K562 (cell line): ENCODE results near the gene PARD3B. TPM values are rescaled to one million over a fixed set of nuclear protein-coding genes. Genes with fewer than 3 reads are reported as not detected.

ENCODE experiments used
- ATAC-seq: fragments of 200-7000 bp; cut with Tn5 transposase; 3 replicates; pipeline ENCODE4 v1.9.1; 2020; ENCODE audit warnings: moderate library complexity
- BruUV-seq: library from RNA; stranded (reverse); fragments of 400-500 nt; replicated peaks from 2 replicates; lab custom pipeline; 2021; lab: Mats Ljungman, UMichigan
- CTCF ChIA-PET: fragments of 300-600 bp; formaldehyde crosslinking; extraction: SDS; loops from one replicate; lab custom pipeline; 2021; ENCODE audit warnings: low intra/inter-chr PET ratio; lab: Yijun Ruan, JAX
- POLR2A ChIA-PET: fragments of 300-600, 350-650 bp; sonication (Branson Sonifier 250); formaldehyde crosslinking; extraction: SDS; loops from one replicate; lab custom pipeline; 2021; ENCODE audit warnings: antibody characterized with exemption, inconsistent platforms; lab: Yijun Ruan, JAX
- DNase-seq, 4 experiments: peaks; one replicate each; pipeline versions ENCODE4 v3.0.0 to v3.0.0-alpha.2; 2011 to 2018; ENCODE audit warnings: low spot score in 3 of 4, mixed read lengths in 3 of 4; ENCODE audit errors: extremely low read depth in 1 of 4
- FAIRE-seq: peaks from 2 replicates; lab custom pipeline; 2011; peaks lifted over from hg19 to GRCh38; lab: Jason Lieb, UNC
- H2AFZ ChIP-seq: 2 replicates; pipeline ENCODE4 v1.6.0; 2011; ENCODE audit warnings: low read depth, low read length, control low read depth, inconsistent platforms
- H3K27ac ChIP-seq: fragments of 200-600 bp; 3 replicates; pipeline ENCODE4 v1.8.0; 2011; ENCODE audit warnings: low read depth, mild to moderate bottlenecking, control low read depth, inconsistent platforms, low read length, moderate library complexity, mixed read lengths; ENCODE audit errors: extremely low read depth
- H3K27me3 ChIP-seq, 2 experiments: fragments of 300-600 bp in 1 of 2; 2 replicates in 1 of 2; 3 replicates in 1 of 2; pipeline versions ENCODE4 v1.6.0 to v1.8.0; 2011; ENCODE audit warnings: inconsistent platforms in 2 of 2, low read length in 2 of 2, mild to moderate bottlenecking in 1 of 2, mixed read lengths in 1 of 2, moderate library complexity in 1 of 2; ENCODE audit not compliant: control insufficient read depth in 2 of 2, insufficient read depth in 2 of 2
- H3K36me3 ChIP-seq: fragments of 300-600 bp; 3 replicates; pipeline ENCODE4 v1.8.0; 2011; ENCODE audit warnings: mild to moderate bottlenecking, low read length, inconsistent platforms; ENCODE audit not compliant: control insufficient read depth, insufficient read depth
- H3K4me1 ChIP-seq, 2 experiments: fragments of 200-600 bp in 1 of 2; replicated peaks in 1 of 2; 2 replicates in 1 of 2; 3 replicates in 1 of 2; pipeline versions ENCODE4 v1.5.1 to v1.8.0; 2011; ENCODE audit warnings: inconsistent platforms in 2 of 2, low read length in 2 of 2, mild to moderate bottlenecking in 1 of 2, mixed read lengths in 1 of 2, moderate library complexity in 1 of 2; ENCODE audit not compliant: control insufficient read depth in 2 of 2, insufficient read depth in 2 of 2
- H3K4me2 ChIP-seq: 2 replicates; pipeline ENCODE4 v1.6.1; 2011; ENCODE audit warnings: low read length, control low read depth, inconsistent platforms, mixed read lengths; ENCODE audit not compliant: insufficient read depth
- H3K4me3 ChIP-seq: fragments of 200-600 bp; sonication (generic), shearing (Covaris generic); 2 replicates; pipeline ENCODE4 v1.5.1; 2016; ENCODE audit warnings: control low read depth, inconsistent platforms
- H3K79me2 ChIP-seq: fragments of 200-600 bp; 3 replicates; pipeline ENCODE4 v1.8.0; 2011; ENCODE audit warnings: low read length, inconsistent platforms; ENCODE audit not compliant: control insufficient read depth, insufficient read depth
- H3K9ac ChIP-seq, 2 experiments: 2 replicates each; pipeline versions ENCODE4 v1.6.0 to v1.6.1; 2011; ENCODE audit warnings: low read depth in 2 of 2, low read length in 2 of 2, control low read depth in 1 of 2, inconsistent platforms in 1 of 2, mild to moderate bottlenecking in 1 of 2, mixed read lengths in 1 of 2; ENCODE audit not compliant: insufficient read depth in 1 of 2
- H3K9me1 ChIP-seq: one replicate; pipeline ENCODE4 v1.6.0; 2011; ENCODE audit warnings: inconsistent platforms, mild to moderate bottlenecking, low read length, moderate library complexity; ENCODE audit not compliant: control insufficient read depth, insufficient read depth
- H3K9me3 ChIP-seq: replicated peaks from 2 replicates; pipeline ENCODE4 v1.5.1; 2011; ENCODE audit warnings: low read depth, low read length, inconsistent platforms; ENCODE audit not compliant: control insufficient read depth, insufficient read depth
- H4K20me1 ChIP-seq: replicated peaks from 2 replicates; pipeline ENCODE4 v1.6.1; 2011; ENCODE audit warnings: low read length, inconsistent platforms, mixed read lengths; ENCODE audit not compliant: control insufficient read depth, insufficient read depth
- FOXA1 ChIP-seq: fragments of 450-650 bp; IDR thresholded peaks from 2 replicates; pipeline ENCODE4 v1.6.1; 2016; ENCODE audit warnings: mild to moderate bottlenecking, borderline replicate concordance
- KAT8 ChIP-seq: fragments of 450-650 bp; IDR thresholded peaks from 2 replicates; pipeline ENCODE4 v1.6.1; 2016; ENCODE audit warnings: low read depth, mild to moderate bottlenecking
- MIER1 ChIP-seq: fragments of 450-650 bp; IDR thresholded peaks from 2 replicates; pipeline ENCODE4 v1.6.1; 2016; ENCODE audit warnings: antibody characterized with exemption, mild to moderate bottlenecking, low read depth
- NEUROD1 ChIP-seq: fragments of 150-350 bp; IDR thresholded peaks from 2 replicates; pipeline ENCODE4 v1.6.1; 2014; ENCODE audit warnings: borderline replicate concordance, low read length, low read depth; ENCODE audit not compliant: partially characterized antibody
- PTTG1 ChIP-seq: fragments of 450-650 bp; IDR thresholded peaks from 2 replicates; pipeline ENCODE4 v1.6.1; 2016; ENCODE audit warnings: low read depth, mild to moderate bottlenecking, missing genetic modification characterization, missing compliant biosample characterization
- SAP30 ChIP-seq: fragments of 200-600 bp; sonication (generic); IDR thresholded peaks from 2 replicates; pipeline ENCODE4 v1.6.1; 2012; ENCODE audit warnings: borderline replicate concordance, low read depth, mild to moderate bottlenecking, moderate library complexity, low read length, control low read depth, inconsistent platforms; ENCODE audit not compliant: insufficient read depth, poor library complexity, severe bottlenecking
- SP1 ChIP-seq: sonication (generic); formaldehyde crosslinking; IDR thresholded peaks from 2 replicates; pipeline ENCODE4 v1.8.1; 2022; ENCODE audit warnings: mild to moderate bottlenecking, missing genetic modification reagents
- TSC22D4 ChIP-seq: fragments of 450-650 bp; IDR thresholded peaks from 2 replicates; pipeline ENCODE4 v1.6.1; 2016; ENCODE audit warnings: missing genetic modification characterization, missing biosample characterization, control low read depth
- ZNF174 ChIP-seq: fragments of 250-450 bp; sonication (Bioruptor Pico); IDR thresholded peaks from 2 replicates; pipeline ENCODE4 v1.4.0; 2020; ENCODE audit warnings: mild to moderate bottlenecking
- ZNF277 ChIP-seq: fragments of 250-450 bp; sonication (Bioruptor Pico); IDR thresholded peaks from 2 replicates; pipeline ENCODE4 v1.8.0; 2022; ENCODE audit warnings: inconsistent platforms, mild to moderate bottlenecking, moderate library complexity, borderline replicate concordance
- ZNF586 ChIP-seq: fragments of 450-650 bp; formaldehyde crosslinking; conservative IDR thresholded peaks from 2 replicates; pipeline ENCODE4 v1.4.0; 2020; ENCODE audit warnings: mild to moderate bottlenecking, moderate library complexity
- ZSCAN29 ChIP-seq: fragments of 450-650 bp; IDR thresholded peaks from 2 replicates; pipeline ENCODE4 v1.6.1; 2017
- WGBS: fragments of 100-300 bp; shearing (Covaris generic); methylation state at CpG from one replicate; pipeline ENCODE4 v1.1.6; 2016; ENCODE audit warnings: low coverage, mixed read lengths; ENCODE audit not compliant: insufficient coverage; ENCODE audit errors: missing lambda C conversion rate; 5-methylcytosine and 5-hydroxymethylcytosine counted together
- in situ Hi-C: fragments of 300-500 bp; cut with MboI; formaldehyde crosslinking; loops from 4 replicates; pipeline ENCODE4 v1.15.0; 2018; ENCODE audit warnings: inconsistent platforms, mixed read lengths
- intact Hi-C: fragments of 100-400 bp; cut with micrococcal nuclease; formaldehyde crosslinking; loops from 2 replicates; pipeline ENCODE4 v1.14.2; 2022
- polyA plus RNA-seq, 8 experiments: library from polyadenylated mRNA; depleted of rRNA in 4 of 8; stranded (reverse) in 5 of 8; unstranded in 3 of 8; fragments of >200 nt; fragmentation: Nextera tagmentation in 2 of 8; fragmentation: Illumina TruSeq in 1 of 8; extraction: Ambion mirVana in 2 of 8; extraction: Trizol in 1 of 8; gene quantifications; 2 replicates each; pipeline versions ENCODE4 v1.2.1 to v1.2.3, GENCODE V29; 2011 to 2014; ENCODE audit warnings: inconsistent platforms in 1 of 8, missing spikeins in 1 of 8
- total RNA-seq, 7 experiments: library from RNA; depleted of rRNA in 6 of 7; stranded (reverse); fragments of >200 nt in 6 of 7; fragmentation: Illumina TruSeq in 2 of 7; extraction: Trizol in 2 of 7; gene quantifications; 2 replicates each; pipeline versions ENCODE4 v1.2.1 to v1.2.3, GENCODE V29; 2011 to 2021; ENCODE audit warnings: low replicate concordance in 1 of 7

The PARD3B gene
- total and polyA plus RNA-seq, 9 of the 15 experiments (the other 6 are each of a cell fraction or from before 2014, with no cell fraction given), result 0.15 to 3.0 (median 1.1) TPM

DNA sequence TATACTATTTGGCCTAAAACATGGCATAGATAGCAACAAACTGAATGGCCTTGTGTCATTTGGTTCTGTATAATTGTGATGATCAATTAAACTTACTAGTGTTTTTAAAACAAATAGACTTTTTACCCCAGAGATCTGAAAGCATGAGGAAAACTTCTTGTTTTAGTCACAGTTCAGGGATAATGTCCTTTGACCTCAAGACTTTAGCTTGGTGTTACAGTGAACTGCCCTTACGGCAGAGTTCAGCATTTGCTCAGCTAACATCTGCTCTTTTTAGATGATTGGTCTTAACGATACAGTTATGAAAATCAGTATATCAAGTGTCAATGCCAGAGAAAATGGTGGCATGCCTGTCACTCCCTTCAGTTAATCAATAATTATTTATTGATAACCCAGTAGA, 429.2 kb downstream of the PARD3B start:
- Histone ChIP-seq H3K79me2 (no peaks in the 10 kb centered on the region), H3K27me3 (no peaks in the 10 kb centered on the region), H3K36me3 (no peaks in the 10 kb centered on the region), H2AFZ (no peak overlapping the region), H3K9ac (no peak overlapping the region), H3K4me3 (no peak overlapping the region), H3K9me1 (no peaks in the 10 kb centered on the region), H3K4me1 (no peaks in the 10 kb centered on the region), H4K20me1 (no peaks in the 10 kb centered on the region), H3K27ac (no peak overlapping the region), H3K4me2 (no peak overlapping the region), H3K9me3 (no peaks in the 10 kb centered on the region)
- no TSS peak for BruUV-seq
- 52% methylated on average over 2 of the region's 2 CpGs for WGBS
- no peak for DNase-seq
- in situ Hi-C loops, result no loop called here
- FAIRE-seq, result no peak
- intact Hi-C loops, result no loop called here
- no peak for ATAC-seq
- ChIA-PET CTCF (no interaction called here), POLR2A (no interaction called here)
- no peak for TF ChIP-seq ZNF174 (CRISPR knock-in tag)
- no peak for TF ChIP-seq ZNF586 (CRISPR knock-in tag)
- no peak for TF ChIP-seq ZNF277
- no peak for TF ChIP-seq ZSCAN29
- TF ChIP-seq SAP30, result no peak
- no peak for TF ChIP-seq FOXA1
- TF ChIP-seq PTTG1 (tag), result no peak
- TF ChIP-seq MIER1, result no peak
- no peak for TF ChIP-seq TSC22D4 (tag)
- TF ChIP-seq NEUROD1, result no peak
- TF ChIP-seq SP1 (CRISPR knock-in tag), result no peak
- TF ChIP-seq KAT8, result no peak
